ENCODE results near the gene SCN8A.
A peak's percentile ranks its signal among the peaks of the same experiment; 100 is the strongest.
"Not testable (repeated sequence)": the region's sequence is repeated elsewhere in the genome, so short reads cannot be mapped to it uniquely, and the experiment has no call there.

The SCN8A gene

DNA sequence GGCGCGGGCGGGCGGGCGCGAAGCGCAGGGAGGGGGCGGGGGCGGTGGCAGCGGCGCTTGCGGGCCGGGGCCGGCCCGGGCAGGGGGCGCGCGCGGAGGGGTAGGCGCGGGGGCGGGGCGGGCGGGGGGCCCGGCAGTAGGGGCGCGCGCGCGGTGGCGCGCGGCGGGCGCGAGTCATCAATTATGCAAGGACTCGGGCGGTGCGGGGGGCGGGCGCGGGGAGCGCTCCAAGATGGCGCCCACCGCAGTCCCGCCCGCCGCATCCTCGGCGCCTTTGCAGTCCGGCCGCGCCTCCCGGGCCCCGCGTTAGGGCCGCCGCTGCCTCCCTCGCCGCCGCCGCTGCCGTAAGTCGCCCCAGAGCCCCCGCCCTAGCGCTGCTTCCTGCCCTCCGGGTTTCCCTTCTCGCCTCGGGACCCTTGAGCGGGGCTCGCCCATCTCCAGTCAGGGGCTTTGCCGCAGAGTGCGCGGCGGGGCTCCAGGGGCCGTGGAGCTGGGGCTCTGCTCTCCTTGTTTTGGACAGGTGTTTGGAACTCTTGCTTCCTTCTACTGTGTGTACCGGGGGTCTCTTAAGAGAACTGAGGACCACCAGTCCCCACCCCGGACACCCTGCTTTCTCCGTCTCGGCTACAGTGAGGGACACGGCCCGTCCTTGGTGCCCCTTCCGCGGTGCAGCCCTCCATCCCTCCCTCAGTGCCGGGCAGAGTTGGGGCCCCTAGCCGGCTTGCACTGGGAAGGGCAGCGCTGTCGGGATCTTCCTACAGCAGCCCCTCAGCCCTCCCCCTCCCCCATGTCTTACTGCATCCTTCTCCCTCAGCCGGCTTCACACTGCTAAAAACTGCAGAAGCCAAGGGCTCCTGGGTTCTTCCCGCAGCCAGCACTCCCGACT lies at the start of gene SCN8A:
SCN8A (plus strand) TSS at position 218 of the 886 bp plus-strand sequence. CDS start 71,585 bp downstream, outside the sequence.
- no peaks in the 10 kb centered on the region for H3K36me3 ChIP-seq (ENCODE audit: control insufficient read depth, insufficient read depth, low read length)
- no peak within 1 kb of the TSS for H3K9ac ChIP-seq (ENCODE audit: low read length)
- peaks cover 4% of the 10 kb centered on the region for H3K27me3 ChIP-seq (ENCODE audit: control insufficient read depth, insufficient read depth, low read length)
- H3K4me3 ChIP-seq (ENCODE audit: low read length) = peak within 1 kb of the TSS; percentile 60
- H3K4me1 ChIP-seq (ENCODE audit: control insufficient read depth, insufficient read depth, low read length) = no peaks in the 10 kb centered on the region
- H3K27ac ChIP-seq (ENCODE audit: low read depth, low read length) = no peak within 1 kb of the TSS

DNA sequence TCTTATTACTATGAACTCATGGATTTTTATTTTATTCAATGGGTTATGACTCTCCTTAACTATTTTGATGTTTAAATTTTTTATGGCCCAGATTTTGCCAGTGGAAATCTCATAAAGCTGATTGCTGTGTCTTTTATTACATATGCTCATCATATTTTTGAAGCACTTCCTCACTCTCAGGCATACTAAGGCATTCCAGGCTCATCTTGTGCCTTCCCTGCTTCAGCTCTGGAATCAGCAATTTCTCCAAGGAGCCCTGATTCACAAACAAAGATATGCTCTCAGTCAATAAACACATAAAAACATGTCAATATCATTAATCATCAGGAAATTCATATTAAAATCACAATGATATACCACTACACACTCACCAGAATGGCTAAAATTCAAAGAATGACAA lies 44.9 kb upstream of the SCN8A start:
- Histone ChIP-seq H3K36me3 (ENCODE audit: control insufficient read depth, insufficient read depth, low read length) (no peaks in the 10 kb centered on the region), H3K27ac (ENCODE audit: low read depth, low read length) (no peak overlapping the region), H3K4me1 (ENCODE audit: control insufficient read depth, insufficient read depth, low read length) (no peaks in the 10 kb centered on the region), H3K27me3 (ENCODE audit: control insufficient read depth, insufficient read depth, low read length) (no peaks in the 10 kb centered on the region), H3K4me3 (ENCODE audit: low read length) (no peak overlapping the region), H3K9ac (ENCODE audit: low read length) (no peak overlapping the region)

DNA sequence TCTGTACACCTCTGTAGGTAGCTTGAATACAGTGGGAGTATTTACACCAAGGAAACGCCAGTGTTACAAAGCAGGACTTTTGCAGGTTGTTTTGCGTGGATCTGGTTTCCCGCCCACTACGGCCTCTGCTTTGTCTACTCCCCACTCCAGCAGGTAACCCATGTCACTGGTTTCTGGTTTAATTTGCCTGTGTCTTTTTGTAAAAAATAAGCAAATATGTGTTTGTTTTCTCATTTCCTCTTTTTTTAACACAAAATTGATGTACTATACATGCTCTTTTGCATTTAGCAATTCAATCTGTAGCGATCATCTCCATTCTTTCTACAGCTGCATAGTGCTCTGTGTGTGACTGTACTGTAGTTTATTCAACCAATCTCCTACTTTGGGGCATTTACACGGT lies 43.4 kb upstream of the SCN8A start:
- Histone ChIP-seq H3K4me3 (ENCODE audit: low read length) (no peak overlapping the region), H3K4me1 (ENCODE audit: control insufficient read depth, insufficient read depth, low read length) (no peaks in the 10 kb centered on the region), H3K9ac (ENCODE audit: low read length) (no peak overlapping the region), H3K27ac (ENCODE audit: low read depth, low read length) (no peak overlapping the region), H3K27me3 (ENCODE audit: control insufficient read depth, insufficient read depth, low read length) (no peaks in the 10 kb centered on the region), H3K36me3 (ENCODE audit: control insufficient read depth, insufficient read depth, low read length) (no peaks in the 10 kb centered on the region)

DNA sequence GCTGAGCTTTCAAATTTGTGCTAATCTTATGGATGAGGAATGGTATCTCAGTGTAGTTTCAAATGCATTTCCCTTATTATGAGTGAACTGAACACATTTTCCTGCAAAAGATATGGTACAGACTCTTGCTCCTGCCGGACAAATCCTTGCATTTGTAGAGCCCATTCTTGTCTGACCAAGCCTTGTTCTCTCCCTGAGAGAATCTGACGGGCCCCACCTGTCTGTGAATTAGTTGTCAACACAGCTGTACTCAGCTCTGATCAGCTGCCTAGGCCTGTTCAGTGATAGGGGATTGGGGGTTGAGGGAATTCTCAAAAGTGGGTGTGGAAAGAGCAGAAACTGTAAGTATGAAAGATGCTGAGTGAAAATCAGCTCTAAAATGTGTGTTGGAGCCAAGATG lies 42.8 kb upstream of the SCN8A start:
- H3K4me3 ChIP-seq (ENCODE audit: low read length) = no peak overlapping the region
- H3K27me3 ChIP-seq (ENCODE audit: control insufficient read depth, insufficient read depth, low read length) = no peaks in the 10 kb centered on the region
- H3K9ac ChIP-seq (ENCODE audit: low read length) = no peak overlapping the region
- no peaks in the 10 kb centered on the region for H3K4me1 ChIP-seq (ENCODE audit: control insufficient read depth, insufficient read depth, low read length)
- no peaks in the 10 kb centered on the region for H3K36me3 ChIP-seq (ENCODE audit: control insufficient read depth, insufficient read depth, low read length)
- no peak overlapping the region for H3K27ac ChIP-seq (ENCODE audit: low read depth, low read length)

DNA sequence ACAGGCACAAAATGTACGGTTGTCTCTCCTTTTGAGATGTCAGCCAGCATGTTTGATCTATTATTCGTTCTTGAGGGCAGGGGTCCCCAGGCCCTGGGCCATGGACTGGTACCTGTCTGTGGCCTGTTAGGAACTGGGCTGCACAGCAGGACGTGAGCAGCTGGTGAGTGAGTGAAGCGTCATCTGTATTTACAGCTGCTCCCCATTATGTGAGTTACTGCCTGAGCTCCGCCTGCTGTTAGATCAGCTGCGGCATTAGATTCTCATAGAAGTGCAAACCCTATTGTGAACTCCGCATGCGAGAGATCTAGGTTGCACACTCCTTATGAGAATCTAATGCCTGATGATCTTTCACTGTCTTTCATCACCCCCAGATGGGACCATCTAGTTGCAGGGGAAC lies 41.4 kb upstream of the SCN8A start:
- no peaks in the 10 kb centered on the region for H3K4me1 ChIP-seq (ENCODE audit: control insufficient read depth, insufficient read depth, low read length)
- H3K9ac ChIP-seq (ENCODE audit: low read length) = no peak overlapping the region
- no peak overlapping the region for H3K27ac ChIP-seq (ENCODE audit: low read depth, low read length)
- H3K36me3 ChIP-seq (ENCODE audit: control insufficient read depth, insufficient read depth, low read length) = no peaks in the 10 kb centered on the region
- no peak overlapping the region for H3K4me3 ChIP-seq (ENCODE audit: low read length)
- no peaks in the 10 kb centered on the region for H3K27me3 ChIP-seq (ENCODE audit: control insufficient read depth, insufficient read depth, low read length)

DNA sequence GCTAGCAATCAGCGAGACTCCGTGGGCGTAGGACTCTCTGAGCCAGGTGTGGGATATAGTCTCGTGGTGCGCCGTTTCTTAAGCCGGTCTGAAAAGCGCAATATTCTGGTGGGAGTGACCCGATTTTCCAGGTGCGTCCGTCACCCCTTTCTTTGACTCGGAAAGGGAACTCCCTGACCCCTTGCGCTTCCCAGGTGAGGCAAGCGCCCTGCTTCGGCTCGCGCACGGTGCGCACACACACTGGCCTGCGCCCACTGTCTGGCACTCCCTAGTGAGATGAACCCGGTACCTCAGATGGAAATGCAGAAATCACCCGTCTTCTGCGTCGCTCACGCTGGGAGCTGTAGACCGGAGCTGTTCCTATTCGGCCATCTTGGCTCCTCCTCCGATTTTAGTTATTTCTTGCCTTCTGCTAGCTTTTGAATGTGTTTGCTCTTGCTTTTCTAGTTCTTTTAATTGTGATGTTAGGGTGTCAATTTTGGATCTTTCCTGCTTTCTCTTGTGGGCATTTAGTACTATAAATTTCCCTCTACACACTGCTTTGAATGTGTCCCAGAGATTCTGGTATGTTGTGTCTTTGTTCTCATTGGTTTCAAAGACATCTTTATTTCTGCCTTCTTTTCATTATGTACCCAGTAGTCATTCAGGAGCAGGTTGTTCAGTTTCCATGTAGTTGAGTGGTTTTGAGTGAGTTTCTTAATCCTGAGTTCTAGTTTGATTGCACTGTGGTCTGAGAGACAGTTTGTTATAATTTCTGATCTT lies 22.6 kb upstream of the SCN8A start:
- not testable (repeated sequence) for H3K36me3 ChIP-seq (ENCODE audit: control insufficient read depth, insufficient read depth, low read length); H3K4me3 ChIP-seq (ENCODE audit: low read length); H3K4me1 ChIP-seq (ENCODE audit: control insufficient read depth, insufficient read depth, low read length); H3K27me3 ChIP-seq (ENCODE audit: control insufficient read depth, insufficient read depth, low read length); H3K9ac ChIP-seq (ENCODE audit: low read length); H3K27ac ChIP-seq (ENCODE audit: low read depth, low read length)

DNA sequence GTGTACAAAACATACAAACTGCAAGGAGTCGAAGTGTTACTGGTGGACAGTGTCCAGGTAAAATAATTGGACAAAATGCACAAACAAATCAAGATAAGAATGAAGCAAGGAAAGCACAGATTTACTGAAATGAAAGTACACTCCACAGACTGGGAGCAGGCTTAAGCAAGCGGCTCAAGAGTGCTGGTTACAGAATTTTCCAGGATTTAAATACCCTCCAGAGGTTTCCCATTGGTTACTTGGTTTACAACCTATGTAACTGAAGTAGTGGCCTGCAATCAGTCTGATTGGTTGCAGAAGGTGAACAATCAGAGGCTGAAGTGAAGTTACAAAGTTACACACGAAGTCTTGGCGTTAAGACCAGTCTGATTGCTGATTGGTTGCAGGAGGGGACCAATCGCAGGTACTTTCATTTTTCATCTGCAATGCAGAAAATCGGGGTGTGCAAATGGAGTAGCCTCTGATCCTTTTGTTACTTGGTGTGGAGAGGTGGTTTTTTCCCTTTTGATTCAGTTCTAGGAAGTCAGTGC lies 11.6 kb upstream of the SCN8A start:
- H3K4me3 ChIP-seq (ENCODE audit: low read length) = no peak overlapping the region
- H3K36me3 ChIP-seq (ENCODE audit: control insufficient read depth, insufficient read depth, low read length) = no peaks in the 10 kb centered on the region
- H3K27ac ChIP-seq (ENCODE audit: low read depth, low read length) = no peak overlapping the region
- no peaks in the 10 kb centered on the region for H3K4me1 ChIP-seq (ENCODE audit: control insufficient read depth, insufficient read depth, low read length)
- H3K9ac ChIP-seq (ENCODE audit: low read length) = no peak overlapping the region
- H3K27me3 ChIP-seq (ENCODE audit: control insufficient read depth, insufficient read depth, low read length) = no peaks in the 10 kb centered on the region

DNA sequence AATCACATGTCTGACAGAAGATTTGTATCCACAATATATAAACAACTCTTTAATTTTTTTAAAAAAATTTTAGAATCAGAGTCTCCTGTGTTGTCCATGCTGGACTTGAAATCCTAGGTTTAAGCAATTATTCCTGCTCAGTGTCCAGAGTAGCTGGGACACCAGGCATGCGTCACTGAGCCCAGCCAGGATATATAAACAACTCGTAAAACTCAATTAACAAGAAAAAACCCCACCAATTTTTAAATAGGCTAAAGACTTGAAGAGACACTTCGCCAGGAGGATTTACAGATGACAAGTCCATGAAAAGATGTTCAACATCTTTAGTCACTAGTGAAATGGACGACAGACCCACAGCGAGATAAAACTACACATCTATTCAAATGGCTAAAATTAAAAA lies 2.0 kb upstream of the SCN8A start:
- Histone ChIP-seq H3K4me3 (ENCODE audit: low read length) (no peak overlapping the region), H3K27me3 (ENCODE audit: control insufficient read depth, insufficient read depth, low read length) (peaks cover 4% of the 10 kb centered on the region), H3K27ac (ENCODE audit: low read depth, low read length) (no peak overlapping the region), H3K4me1 (ENCODE audit: control insufficient read depth, insufficient read depth, low read length) (no peaks in the 10 kb centered on the region), H3K9ac (ENCODE audit: low read length) (no peak overlapping the region), H3K36me3 (ENCODE audit: control insufficient read depth, insufficient read depth, low read length) (no peaks in the 10 kb centered on the region)

DNA sequence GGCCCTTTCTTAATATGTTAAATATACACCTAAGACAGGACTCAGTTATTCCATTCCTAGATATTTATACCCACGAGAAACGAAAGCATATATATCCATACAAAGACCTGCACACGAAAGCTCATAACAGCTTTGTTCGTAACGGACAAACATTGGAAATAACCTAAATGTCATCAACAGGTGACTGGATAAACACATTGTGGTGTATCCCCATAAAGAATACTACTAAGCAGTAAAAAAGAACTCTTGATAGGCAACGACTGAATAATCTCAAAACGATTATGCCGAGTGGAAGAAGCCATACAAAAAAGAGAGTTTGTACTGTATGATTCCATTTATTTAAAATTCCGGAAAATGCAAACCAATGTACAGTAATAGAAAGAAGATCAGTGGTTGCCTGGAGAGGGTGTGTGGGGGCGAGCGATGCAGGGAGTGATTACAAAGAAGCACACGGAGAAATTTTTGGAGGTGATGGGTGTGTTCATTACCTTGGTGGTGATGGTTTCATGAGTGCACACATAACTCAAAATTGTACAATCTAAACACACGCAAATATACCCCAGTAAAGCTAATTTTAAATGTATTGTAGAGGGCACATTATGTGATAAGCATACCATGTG lies 1.4 kb upstream of the SCN8A start:
- no peak overlapping the region for H3K9ac ChIP-seq (ENCODE audit: low read length)
- no peak overlapping the region for H3K4me3 ChIP-seq (ENCODE audit: low read length)
- peaks cover 4% of the 10 kb centered on the region for H3K27me3 ChIP-seq (ENCODE audit: control insufficient read depth, insufficient read depth, low read length)
- no peaks in the 10 kb centered on the region for H3K36me3 ChIP-seq (ENCODE audit: control insufficient read depth, insufficient read depth, low read length)
- no peaks in the 10 kb centered on the region for H3K4me1 ChIP-seq (ENCODE audit: control insufficient read depth, insufficient read depth, low read length)
- no peak overlapping the region for H3K27ac ChIP-seq (ENCODE audit: low read depth, low read length)

DNA sequence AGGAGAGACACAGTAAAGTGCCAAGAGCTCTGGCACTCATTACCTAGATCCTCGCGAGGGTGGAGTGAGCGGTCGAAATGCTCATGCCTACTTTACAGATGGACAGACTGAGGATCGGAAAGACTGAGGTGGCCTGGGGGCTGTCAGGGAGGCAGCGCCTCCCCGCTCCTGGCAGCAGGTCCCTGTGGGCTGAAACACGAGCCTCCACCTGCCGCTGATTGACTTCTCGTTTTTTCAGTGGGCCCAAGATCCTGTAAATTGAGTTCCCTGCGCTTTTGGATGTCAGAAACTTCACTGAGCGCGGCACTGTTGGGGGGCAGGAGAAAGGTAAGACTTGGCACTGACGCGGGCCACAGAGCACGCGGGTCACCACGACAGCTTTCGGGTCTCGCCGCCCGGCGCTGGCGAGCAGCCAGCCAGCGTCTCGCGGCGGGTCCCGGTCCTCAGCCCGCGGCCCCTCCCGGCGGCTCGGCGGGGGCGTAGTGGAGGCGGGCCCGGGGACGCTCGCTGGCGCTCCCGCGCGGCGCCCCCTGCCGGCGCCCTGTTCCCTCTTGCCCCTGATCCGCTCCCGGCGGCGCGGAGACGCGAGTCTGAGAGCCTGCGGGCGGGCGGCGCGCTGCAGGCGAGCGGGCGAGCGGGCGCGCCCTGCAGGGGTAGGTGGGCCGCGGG lies 552 bp upstream of the SCN8A start:
- Histone ChIP-seq H3K27ac (ENCODE audit: low read depth, low read length) (no peak overlapping the region), H3K36me3 (ENCODE audit: control insufficient read depth, insufficient read depth, low read length) (no peaks in the 10 kb centered on the region), H3K27me3 (ENCODE audit: control insufficient read depth, insufficient read depth, low read length) (peaks cover 4% of the 10 kb centered on the region), H3K9ac (ENCODE audit: low read length) (no peak overlapping the region), H3K4me3 (ENCODE audit: low read length) (peak overlapping the region; percentile 19), H3K4me1 (ENCODE audit: control insufficient read depth, insufficient read depth, low read length) (no peaks in the 10 kb centered on the region)

DNA sequence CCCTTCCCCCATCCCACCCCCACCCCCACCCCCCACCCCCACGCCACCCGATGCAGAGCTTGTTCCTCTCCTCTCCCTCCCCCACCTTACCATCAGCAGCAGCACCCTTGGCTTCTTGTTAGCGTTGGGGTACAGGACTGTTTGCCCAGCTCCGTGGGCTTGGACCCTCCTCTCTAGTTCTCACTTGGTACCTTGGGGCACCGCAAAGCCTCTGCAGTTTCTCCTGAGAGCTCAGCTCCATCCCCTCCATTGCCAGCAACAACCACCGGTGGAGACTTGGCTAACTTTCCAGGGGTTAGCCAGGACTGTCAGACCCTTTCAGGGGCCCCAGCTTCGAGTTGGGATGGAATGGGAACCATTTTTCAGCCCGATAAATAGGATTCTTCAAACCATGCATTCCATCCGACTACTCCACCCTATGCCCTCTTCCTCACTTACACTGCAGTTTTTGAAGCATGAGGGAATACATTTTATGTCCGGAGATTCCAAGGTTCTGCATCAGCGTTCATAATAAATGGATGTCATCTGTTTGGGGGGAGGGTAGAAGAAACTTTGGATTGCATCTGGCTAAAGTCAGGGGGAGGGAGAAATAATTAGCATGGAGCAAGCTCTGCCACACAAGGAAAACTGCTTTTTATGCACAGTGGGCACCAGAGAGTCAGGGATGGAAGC lies 1.1 kb downstream of the SCN8A start:
- H3K9ac ChIP-seq (ENCODE audit: low read length) = no peak overlapping the region
- no peaks in the 10 kb centered on the region for H3K4me1 ChIP-seq (ENCODE audit: control insufficient read depth, insufficient read depth, low read length)
- H3K27ac ChIP-seq (ENCODE audit: low read depth, low read length) = no peak overlapping the region
- H3K36me3 ChIP-seq (ENCODE audit: control insufficient read depth, insufficient read depth, low read length) = no peaks in the 10 kb centered on the region
- no peak overlapping the region for H3K4me3 ChIP-seq (ENCODE audit: low read length)
- H3K27me3 ChIP-seq (ENCODE audit: control insufficient read depth, insufficient read depth, low read length) = peaks cover 4% of the 10 kb centered on the region
